HG03196 (cell line): ENCODE measurements around the gene ATAD3C.
A peak's percentile ranks its signal among the peaks of the same experiment; 100 is the strongest.
"Not testable (repeated sequence)": the region's sequence is repeated elsewhere in the genome, so short reads cannot be mapped to it uniquely, and the experiment has no call there.

ENCODE experiments used
- ATAC-seq: cut with Tn5 transposase; IDR thresholded peaks from one replicate; pipeline ENCODE4 v1.9.1; 2021; ENCODE audit not compliant: unreplicated experiment

Gene ATAD3C, protein sequence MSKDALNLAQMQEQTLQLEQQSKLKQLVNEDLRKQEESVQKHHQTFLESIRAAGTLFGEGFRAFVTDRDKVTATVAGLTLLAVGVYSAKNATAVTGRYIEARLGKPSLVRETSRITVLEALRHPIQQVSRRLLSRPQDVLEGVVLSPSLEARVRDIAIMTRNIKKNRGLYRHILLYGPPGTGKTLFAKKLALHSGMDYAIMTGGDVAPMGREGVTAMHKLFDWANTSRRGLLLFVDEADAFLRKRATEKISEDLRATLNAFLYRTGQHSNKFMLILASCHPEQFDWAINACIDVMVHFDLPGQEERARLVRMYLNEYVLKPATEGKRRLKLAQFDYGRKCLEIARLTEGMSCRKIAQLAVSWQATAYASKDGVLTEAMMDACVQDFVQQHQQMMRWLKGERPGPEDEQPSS

GRCh38 chr1:1449099-1449739, at the start of gene ATAD3C:
TSS of gene ATAD3C (plus strand) at chr1:1449689. CDS start at chr1:1450684, 995 bp downstream.
- no peak for ATAC-seq

DNA sequence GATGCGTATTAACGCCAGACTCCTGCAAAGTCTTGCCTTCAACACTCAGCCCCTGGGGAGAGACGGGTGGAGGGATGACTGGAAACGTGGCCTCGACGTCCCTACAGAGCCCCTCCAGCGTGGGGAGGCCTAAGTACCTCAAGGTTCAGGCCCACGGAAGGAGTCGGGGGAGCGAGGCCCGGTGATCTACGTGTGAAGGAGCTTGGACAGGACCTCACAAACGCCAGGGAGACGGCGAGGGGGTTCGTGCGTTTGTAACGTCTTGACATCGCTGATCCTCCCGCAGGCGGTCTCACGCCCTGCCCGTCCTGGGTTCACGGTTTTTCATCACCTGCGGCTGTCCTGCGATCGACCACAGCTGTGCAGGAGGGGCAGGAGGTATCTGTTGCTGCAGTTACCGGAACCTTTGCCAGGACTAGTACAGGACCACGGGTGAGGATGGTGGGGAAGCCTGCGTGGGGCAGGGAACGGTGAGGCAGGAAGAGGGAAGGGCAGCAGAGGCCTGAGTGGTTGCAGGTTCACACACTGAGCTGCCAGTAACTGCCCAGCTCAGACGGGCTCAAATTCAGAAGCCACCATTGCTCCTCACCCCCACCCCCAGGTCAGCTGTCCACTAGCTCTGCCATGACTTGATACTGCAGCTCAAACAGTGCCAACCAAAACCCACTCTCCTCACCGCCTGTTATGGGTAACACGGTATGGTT, 49.5 kb upstream of the ATAD3C start:
- ATAC-seq, result peak; percentile 1

DNA sequence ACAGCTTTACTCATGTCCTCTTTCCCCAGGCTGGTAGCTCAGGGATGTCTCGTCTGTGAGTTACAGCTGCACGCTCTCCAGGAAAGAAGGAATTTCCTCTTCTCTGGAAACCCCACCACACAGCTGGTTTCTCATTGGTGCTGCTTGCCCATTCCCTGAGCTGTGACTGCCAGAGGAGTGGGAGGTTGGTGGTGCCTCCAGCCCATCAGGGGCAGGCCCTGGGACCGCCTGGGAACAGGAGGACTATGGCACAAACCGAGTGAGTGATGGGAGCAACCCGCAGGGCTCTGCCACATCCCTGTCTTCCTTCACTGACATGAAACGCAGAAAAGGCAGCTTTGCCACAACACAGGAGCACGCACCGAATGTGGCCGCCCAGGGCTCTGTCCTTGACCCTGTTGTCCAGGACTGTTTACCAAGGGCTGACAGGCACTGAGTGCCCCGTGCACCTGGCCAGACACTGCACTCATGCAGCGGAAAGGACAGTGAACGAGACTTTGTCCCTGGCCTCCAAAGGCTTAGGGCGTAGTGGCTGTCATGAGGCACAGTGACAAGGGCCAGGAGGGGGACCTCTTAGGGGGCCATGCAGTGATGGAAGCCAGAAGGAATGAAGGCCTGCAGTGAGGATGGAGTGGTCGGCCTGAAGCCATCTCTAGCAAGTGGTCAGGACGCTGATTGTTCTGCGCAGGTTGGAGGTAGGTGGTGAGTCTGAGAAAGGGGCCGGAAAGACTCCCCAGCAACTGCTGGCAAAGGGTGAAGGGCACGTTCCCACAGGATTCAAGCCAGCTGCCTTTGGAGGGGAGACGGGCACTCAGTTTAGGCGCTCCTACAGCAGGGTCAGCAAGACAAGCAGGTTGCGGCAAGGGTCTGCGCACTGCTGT, 48.7 kb upstream of the ATAD3C start:
- ATAC-seq, result no peak

DNA sequence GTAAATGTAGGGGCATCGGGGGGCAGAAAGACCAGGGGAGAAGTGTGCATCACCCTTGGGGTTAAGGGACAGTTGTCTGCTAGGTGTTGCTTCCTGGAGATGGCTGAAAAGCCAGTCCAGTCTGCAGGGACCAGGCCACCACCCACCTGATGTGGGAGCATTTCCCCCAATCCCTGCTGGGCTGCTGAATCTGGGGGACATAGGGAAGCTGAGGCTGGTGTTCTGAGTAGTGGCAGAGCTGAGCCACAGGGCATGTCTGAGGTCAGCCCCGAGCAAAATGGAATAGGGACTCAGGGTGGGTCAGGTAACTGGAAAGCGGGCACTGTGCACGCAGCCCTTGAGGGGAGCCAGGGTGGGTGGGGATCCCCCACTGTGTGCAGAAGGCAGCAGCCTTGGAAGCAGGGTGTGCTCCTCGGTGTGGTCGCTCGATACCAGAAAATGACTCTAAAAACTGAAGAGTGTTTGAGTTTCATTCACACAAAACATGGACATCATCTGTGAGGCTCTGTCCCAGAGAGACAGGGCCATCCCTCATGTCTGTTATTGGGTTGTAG, 48.0 kb upstream of the ATAD3C start:
- ATAC-seq, result no peak

- no peak for ATAC-seq
Measured at GRCh38 chr1:1402072-1402900, 47.2 kb upstream of the ATAD3C start.

GRCh38 chr1:1402901-1403392, 46.5 kb upstream of the ATAD3C start:
- not testable (repeated sequence) for ATAC-seq

- no peak for ATAC-seq
Measured at GRCh38 chr1:1403653-1404052, 45.8 kb upstream of the ATAD3C start.

DNA sequence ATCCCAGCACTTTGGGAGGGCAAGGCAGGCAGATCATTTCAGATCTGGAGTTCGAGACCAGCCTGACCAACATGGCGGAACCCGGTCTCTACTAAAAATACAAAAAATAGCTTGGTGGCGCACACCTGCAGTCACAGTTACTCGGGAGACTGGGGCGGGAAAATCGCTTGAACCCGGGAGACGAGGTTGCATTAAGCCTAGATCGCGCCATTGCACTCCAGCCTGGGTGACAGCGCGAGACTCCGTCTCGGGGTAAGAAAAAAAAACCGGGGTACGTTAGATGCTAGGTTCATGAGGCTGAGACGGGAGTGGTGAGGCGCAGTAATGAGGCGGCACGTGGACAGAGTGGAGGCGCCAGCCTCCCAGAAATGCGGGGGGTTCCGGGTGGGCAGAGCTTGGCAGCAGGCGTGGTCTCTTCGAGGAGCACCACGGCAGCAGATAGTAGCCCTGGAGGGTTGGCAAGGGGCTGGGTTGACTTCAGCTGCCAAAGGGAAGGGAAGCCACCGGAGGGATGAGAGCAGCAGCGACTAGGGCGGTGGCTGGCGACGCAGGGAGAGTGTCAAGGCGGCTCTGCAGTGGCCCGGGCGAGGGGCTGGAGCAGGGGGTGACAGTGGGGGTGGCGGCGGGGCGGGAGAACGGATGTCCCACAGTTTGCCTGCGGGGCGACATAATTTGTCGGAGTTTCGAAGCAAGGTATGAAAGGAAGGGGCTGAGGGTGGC, 43.2 kb upstream of the ATAD3C start:
- no peak for ATAC-seq

GRCh38 chr1:1406821-1407635, 42.5 kb upstream of the ATAD3C start, which contains the start of gene MRPL20:
TSS of gene MRPL20 (minus strand) at chr1:1407293. CDS start at chr1:1407217, 76 bp downstream.
- ATAC-seq, result peak; percentile 89

DNA sequence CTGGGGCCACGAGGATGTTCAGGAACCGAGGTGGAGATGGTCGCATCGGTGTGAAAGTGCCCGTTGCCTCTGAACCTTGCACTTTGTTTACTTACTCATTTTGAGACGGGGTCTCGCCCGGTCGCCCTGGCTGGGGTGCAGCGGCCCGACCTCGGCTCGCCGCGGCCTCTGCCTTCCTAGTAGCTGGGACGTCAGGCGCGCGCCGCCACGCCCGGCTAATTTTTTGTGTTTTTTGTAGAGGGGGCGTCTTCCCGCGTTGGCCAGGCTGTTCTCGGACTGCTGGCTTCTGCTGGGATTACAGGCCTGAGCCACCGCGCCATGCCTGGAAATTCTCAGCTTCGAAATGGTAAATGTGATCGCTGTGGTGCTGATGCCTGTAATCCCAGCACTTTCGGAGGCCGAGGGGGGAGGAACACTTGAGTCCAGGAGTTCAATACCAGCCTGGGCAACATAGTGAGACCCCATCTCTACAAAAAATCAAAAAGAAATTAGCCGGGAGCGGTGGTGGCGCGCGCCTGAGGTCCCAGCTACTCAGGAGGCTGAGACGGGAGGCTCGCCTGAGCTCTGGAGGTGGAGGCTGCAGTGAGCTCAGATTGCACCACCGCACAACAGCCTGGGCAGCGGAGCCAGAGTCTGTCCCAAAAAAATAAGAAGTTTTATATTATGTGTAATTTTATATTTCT, 41.7 kb upstream of the ATAD3C start:
- ATAC-seq, result peak; percentile 26

- ATAC-seq, result not testable (repeated sequence)
Measured at GRCh38 chr1:1410238-1410637, 39.3 kb upstream of the ATAD3C start.

DNA sequence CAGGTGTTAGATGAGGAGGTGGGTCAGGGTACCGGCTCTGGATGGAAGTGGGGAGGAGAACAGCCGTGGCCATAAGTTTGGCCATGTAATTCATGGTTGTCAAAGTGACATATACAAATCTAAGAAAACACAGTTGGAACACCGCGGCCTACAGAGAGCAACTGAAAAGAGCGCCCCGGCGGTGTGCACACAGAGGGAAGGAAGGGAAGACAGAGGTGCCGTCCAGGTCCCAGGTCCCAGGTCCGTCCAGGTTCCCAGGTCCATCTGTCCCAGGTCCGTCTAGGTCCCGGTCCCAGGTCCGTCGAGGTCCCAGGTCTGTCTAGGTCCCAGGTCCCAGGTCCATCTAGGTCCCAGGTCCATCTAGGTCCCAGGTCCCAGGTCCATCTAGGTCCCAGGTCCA, 37.9 kb upstream of the ATAD3C start:
- no peak for ATAC-seq

DNA sequence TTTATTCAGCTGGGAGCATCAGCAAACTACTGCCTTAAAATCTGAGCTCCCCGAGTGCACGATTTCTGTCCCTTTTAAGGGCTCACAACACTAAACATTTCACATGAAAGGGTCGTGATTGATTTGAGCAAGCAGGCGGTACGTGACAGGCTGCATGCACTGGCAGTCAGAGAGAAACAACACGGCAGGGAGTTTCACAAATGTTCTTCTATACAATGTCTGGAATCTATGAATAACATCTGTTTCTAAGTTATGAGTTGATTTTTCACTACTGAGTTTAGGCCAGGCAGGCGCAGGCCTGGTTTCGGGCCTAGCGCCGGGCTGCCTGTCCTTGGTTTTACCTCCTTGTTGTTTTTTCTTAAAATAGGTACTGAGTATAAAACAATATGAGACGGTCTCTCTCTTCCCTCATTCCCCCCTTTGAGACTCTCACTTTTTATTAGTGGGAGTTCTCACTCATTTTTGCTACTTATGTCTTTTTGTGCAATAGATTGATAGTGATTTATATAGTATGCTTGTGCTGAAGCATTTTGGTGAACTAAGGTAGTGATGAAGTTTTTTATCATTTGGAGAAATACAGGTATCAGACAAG, 37.1 kb upstream of the ATAD3C start:
- not testable (repeated sequence) for ATAC-seq

- no peak for ATAC-seq
Measured at GRCh38 chr1:1415751-1416150, 33.7 kb upstream of the ATAD3C start.

DNA sequence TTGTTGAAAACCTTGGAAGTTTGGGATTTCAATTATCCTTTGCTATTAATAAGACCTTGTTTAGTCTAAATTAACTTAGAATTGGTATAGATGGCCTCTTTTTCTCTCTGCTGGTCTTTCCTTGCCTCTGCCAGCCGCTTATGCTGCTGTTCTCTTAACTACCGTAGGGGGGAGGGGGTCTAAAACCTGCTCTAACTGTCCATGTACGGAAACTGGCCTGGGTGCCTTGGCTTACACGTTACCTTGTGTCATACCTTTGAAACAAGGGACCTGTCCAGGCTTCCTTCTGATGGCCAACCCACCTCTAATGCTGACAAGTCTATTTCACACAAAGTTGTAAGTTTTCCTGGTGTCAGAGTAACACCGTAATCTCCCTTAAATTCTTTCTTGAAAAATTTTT, 32.1 kb upstream of the ATAD3C start:
- not testable (repeated sequence) for ATAC-seq

DNA sequence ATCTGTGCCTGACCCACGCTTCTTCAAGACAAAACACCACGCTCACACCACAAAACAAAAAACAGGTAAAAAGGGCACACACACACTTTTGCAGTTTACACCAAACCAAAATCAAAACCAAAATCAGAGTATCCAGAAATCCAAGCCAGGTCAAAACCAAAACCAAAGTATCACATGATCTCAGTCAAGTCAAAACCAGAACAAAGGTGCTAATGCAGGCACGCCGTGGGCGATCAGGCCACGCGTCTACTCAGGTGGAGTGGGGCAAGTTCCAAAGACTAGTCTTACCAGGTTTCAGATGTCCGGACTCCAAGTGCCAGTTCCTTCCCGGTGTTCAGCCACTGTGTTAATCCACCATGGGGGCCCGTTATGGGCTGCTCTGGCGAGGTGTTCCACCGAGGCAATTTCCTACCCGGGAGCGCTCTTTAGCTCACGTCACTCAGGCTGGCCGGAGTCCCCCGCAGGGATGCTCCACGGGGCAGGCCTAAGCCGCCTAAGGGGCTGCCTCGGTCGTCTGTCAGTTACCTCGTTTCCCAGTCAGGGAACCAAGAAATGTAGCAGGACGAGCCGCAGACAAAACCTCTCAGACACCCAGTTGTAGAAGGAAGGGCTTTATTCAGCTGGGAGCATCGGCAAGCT, 31.5 kb upstream of the ATAD3C start:
- ATAC-seq, result not testable (repeated sequence)
